Right kidney (tissue), 1 donor: ENCODE results near the gene GPC3.

Source experiments
- DNase-seq: peaks from one replicate; pipeline ENCODE4 v3.0.0-alpha.2; 2016

Gene GPC3

DNA sequence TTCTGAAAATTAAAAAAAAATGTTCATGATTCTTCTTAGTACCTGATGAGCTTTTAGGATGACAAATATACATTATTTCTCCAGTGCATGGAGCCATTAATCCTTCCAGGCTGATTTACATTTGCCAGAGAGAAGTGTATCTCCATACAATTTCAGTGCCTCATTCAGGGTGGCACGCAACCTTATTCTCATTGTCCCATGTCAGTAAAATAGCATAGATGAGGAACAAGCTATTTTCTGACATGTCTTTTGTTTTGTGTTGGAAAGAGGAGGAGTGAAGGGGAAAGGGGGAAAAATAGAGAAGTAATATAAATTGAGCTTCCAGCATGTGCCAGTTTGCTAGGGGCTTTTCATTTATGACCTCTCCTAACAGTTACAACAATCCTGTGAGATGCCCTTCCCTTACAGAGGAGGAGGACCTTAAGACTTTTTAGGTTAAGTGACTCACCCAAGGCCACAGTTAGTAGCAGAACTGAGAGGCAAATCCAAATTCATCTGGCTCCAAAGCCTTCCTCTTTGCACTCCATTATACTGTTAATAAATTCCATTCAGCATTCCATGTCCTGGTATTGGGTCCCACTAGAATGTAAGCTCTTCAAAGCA, 295.3 kb downstream of the GPC3 start:
- DNase-seq, result no peak

- DNase-seq, result no peak
These were observed 299.6 kb downstream of the GPC3 start for GRCh38 chrX:133685822-133686221.

GRCh38 chrX:133681897-133682296, 303.5 kb downstream of the GPC3 start:
- no peak for DNase-seq

DNA sequence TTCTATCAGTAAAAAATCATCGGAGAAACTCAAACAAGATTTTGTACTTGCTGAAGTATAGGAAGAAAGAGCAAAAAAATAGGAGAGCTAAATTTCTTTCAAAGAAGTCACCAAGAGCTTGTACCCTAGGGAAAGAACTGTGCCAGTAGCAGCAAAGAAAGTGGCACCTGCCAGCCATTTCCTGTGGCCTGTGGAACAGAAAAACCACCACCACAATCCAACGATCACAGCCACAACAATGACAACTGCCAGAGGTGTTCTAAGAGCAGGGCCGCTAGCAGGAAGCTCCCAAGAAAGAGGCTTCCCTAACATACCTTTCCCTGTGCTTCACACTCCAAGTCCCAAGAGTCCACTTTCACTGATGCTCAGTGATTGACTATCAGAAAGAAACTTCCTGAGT, 304.0 kb downstream of the GPC3 start:
- no peak for DNase-seq

- DNase-seq, result no peak
These were observed 308.0 kb downstream of the GPC3 start for GRCh38 chrX:133677123-133678063.

DNA sequence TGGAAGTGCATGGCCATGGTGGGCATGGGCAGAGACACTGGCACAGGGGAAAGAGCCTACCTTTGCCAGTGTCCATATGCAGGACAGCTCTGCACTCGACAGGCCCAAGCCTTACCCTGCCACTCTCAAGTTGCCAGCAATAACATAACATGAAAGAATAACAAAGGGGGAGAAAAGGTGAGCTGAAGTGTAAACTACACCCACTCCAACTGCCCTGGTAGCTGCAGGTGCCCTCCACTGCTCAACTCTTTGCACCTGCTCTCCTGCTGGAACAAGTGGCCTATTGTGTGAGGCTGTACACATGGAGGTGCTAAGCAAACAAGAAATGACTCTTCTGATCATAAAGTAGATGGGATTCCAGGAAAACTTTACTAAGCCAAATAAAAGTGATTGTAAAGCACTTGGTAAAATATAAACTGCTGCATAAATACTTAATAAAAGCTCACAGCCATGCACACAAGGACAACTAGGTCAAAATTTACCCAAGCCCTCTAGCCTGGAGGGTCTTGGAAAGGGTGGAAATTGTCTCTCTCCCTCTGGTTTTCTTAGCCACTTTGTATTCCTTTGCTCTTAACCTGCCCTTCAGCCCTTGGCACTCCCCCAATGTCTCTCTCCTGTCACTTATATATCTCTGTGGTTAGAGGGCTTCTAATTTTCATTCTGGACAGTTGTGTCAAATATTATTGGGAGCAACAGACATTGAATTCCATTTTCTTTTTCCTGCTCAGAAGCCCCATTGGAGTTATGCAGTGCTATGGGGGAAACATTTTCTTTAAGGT, 308.9 kb downstream of the GPC3 start:
- no peak for DNase-seq

- no peak for DNase-seq
These were observed 310.5 kb downstream of the GPC3 start for GRCh38 chrX:133674726-133675470.

DNA sequence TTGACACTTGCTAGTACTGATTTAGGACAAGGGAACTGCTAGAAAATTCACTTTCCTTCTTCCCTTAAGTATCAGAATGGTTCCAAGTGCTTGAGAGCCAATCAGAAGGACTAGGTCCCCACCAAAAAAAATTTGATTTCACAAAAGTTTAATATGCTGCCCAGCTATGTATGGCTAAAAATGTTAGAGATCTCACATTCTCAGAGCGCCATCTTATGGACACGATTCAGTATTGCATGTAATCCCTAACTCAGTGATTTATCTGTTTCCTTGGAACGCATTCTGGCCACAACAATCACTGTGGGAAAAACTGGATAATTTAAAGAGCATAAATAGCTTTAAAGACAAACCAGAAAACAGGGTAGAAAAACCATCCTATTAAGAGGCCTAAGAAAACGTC, 315.0 kb downstream of the GPC3 start:
- DNase-seq, result peak; percentile 18

GRCh38 chrX:133669214-133669613, 316.2 kb downstream of the GPC3 start:
- DNase-seq, result no peak

DNA sequence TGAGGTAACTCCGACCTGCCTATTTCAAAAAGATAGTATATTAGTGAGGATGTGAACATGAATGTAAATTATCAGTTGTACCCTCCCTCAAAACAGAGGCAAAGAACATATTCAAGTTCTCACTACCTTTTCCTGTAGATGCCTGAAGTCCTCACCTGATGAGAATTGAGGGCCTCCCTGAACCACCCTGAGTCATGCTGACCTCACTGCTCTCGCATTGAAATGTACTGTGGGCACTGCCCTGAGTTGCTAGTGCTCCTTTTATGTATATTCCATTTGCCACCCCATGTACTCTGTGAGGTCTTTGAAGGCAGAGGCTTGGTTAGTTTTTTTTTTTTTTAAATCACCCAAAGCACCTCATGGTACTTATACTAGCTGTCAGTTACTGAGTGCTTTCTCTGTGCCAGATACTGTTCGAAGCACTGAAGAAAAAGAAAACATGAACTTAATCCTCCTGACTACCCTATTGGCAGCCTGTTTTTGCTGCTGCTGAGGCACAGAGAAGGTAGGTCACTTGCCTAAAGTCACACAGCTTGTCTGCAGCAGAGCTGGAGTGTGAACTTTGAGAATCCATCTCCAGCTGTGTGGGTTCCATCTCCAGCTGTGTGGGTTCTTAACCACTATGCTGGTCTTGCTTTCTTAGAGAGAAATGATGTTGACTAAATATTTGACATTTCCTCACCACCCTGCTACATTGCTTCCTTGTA, 317.0 kb downstream of the GPC3 start:
- DNase-seq, result no peak

GRCh38 chrX:133666256-133666655, 319.1 kb downstream of the GPC3 start:
- DNase-seq, result no peak

DNA sequence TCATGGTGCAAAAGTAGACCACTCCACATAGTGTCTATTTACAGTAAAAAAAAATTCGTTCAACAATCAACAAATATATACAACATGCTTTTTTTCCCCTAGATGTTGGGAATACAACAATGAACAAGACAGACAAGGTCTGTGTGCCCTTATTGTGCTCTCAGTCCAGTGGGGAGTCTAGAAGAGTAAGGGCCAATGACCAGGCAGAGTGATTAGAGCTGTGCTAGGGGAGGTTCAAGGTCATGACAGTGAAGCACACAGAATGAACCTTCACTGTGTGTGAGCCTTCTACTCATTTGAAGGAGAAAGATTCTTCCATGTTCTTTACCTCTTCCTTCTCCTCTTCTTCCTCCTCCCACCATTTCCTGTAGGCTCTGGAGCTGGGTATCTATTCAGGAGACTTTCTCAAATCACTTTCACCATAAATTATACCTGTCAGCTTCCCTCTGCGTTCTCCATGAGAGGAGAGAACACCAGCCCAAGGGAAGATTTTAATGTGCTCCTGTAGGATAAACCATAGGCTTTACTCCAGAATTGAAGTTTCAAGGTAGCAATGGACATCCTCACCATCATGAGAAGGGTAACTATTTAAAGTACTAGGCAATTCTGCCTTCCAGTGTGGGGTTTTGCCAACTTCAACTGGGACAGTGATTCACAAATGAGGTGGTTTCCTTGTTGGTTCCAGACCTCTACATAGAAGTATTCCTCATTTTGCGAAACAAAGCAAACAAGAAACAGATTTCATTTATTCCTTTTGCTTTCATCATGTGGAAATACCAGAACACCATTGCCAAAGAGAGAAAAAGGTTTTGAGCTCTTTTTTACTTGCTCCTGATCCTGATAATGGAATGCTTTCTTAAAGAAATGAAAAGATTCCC, 323.2 kb downstream of the GPC3 start:
- no peak for DNase-seq

- DNase-seq, result no peak
These were observed 325.1 kb downstream of the GPC3 start for GRCh38 chrX:133660281-133660680.

DNA sequence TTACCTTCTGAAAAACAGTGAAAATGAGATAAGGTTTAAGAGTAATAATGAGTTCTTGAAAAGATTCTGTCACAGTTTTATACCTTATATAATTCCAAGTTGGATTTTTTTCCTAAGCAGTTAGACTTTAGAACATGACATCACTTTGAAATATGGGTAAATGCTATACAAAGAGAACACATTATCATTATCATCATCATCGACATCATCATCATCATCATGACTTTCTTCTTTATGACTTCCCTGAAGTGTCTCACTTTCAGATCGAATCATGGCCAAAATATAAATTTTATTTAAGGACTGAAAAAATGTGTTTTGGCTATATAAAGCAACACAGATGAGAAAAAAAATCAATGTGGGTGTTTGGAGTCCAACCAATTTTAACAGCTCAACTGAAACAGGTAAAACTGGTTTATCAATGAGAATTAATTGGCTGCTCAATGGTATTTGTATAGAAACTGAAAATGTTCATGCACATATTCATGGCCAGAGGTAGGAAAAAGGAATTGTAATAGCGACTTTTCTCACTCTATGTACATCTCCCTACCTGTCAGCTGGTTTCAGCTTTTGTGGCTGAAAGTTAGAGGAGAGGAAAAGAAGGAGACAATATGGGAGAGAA, 327.0 kb downstream of the GPC3 start:
- DNase-seq, result no peak

DNA sequence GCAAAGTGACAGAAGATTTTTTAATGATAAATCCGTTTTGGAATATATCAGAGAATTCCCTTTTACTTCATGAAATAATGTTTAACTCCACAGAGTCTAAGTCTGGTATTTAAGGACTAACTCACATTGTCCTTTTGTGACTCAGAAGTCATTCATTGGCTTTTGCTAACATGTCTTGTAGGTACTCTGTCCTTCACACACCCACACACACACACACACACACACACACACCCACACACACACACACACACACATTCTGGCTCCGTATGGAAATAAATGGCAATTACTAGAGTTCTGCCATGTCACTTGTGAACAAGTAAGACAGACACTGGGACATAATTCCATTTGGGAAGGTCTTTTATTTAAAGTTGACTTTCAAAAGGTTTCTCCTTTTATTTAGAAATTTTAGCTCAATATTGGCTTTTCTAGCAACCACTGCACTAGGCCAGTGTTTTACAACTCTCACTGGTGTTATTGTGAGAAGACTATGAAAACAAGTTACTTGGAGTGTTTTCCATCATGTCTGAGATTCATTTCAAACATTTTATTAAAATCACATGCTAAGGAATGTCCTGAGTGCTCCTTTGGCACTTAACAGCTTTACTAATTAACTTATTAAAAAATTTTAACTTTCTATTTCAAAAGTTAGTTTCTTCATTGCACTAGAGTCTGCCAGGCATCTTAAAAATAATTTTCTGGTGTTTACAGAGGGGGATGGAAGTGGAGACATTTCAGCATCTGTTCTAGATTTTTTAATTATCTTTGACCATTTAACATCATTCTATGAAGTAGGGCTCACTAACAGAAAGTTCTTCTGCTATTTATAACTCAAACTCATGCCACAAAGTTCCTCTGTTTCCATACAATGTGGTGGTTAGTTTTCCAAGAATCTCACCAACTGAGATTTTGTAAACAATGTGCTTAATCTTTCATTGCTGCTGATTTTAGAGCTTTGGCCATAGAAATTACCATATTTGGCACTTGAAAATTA, 329.8 kb downstream of the GPC3 start:
- DNase-seq, result no peak

DNA sequence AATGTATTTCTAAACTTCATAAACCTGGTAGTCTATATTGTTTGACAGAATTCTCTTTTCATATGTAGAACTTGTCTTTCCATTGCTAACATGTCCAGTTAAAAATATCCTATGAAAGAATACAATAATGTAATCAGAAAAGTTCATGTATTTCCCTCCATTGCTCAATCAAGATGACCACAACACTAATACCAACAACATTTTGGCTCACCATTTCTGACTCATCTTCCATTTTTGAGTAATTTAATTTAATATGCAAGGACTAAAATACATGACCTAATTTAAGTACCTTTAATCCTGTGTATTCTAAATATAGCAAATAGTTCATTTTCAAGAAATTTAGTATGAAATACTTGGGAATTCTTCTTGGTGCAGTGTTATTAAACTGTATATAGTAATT, 330.6 kb downstream of the GPC3 start:
- no peak for DNase-seq

DNA sequence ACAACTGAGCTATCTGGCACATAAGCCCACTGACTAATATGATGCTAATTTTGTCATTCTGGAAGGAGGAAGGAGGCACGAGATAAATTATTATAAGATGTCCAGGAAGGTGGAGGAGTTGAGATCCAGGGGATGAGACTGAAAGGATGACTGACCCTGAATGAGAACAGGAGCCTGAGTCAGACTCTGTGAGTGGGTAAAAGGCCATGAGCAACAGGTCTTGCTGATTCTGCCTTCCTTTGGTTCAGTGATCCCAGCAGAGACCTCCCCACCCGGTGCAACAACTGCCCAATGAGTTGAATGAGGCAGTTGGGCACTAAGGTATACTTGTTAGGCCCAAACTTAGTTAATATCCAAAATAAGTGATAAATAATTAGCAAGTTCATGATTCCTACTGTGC, 332.0 kb downstream of the GPC3 start:
- DNase-seq, result no peak

GRCh38 chrX:133652185-133652584, 333.2 kb downstream of the GPC3 start:
- no peak for DNase-seq

GRCh38 chrX:133650239-133650638, 335.2 kb downstream of the GPC3 start:
- no peak for DNase-seq
